Cerebellar nuclear complex (tissue), 1 donor: Measurements from ENCODE around the gene HS3ST3B1.

Source experiments
- DNase-seq, 2 experiments: peaks; one replicate each; lab custom pipeline; 2025; lab: John Stamatoyannopoulos, UW

HS3ST3B1 gene

DNA sequence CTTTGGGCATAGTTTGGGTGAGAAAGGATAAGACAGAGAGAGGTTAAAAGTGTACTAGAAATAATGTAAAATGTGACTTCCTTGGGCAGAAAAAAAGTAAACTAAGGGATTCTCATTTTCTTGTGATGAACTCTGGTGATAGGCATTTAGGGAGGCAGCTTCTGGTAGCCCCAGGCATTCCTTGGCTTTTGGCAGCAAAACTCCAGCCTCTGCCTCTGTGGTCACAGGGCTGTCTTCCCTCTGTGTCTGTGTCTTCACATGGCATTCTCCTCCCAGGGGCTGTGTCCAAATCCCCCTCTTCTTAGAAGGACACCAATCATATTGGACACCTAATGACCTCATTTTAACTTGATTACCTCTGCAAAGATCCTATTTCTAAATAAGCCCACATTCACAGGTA is 54.7 kb downstream of the HS3ST3B1 start:
- DNase-seq = no peak

GRCh38 chr17:14359163-14360020 is 58.5 kb downstream of the HS3ST3B1 start:
- no peak for DNase-seq

GRCh38 chr17:14360856-14361255 is 60.0 kb downstream of the HS3ST3B1 start:
- no peak for DNase-seq

DNA sequence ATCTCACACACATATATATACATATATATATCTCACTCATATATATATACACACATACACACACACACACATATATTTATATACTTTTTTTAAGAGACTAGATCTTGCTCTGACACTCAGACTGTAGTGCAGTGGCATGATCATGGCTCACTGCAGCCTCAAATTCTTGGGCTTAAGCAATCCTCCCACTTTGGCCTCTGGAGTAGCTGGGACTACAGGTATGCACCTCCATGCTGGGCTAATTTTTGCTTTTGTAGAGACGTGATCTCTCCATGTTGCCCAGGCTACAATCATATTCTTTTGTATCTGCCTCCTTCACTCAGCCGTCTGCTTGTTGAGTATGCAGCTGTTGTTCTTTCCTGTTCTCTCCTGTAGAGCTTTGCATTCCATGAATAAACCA is 60.6 kb downstream of the HS3ST3B1 start:
- DNase-seq = no peak

DNA sequence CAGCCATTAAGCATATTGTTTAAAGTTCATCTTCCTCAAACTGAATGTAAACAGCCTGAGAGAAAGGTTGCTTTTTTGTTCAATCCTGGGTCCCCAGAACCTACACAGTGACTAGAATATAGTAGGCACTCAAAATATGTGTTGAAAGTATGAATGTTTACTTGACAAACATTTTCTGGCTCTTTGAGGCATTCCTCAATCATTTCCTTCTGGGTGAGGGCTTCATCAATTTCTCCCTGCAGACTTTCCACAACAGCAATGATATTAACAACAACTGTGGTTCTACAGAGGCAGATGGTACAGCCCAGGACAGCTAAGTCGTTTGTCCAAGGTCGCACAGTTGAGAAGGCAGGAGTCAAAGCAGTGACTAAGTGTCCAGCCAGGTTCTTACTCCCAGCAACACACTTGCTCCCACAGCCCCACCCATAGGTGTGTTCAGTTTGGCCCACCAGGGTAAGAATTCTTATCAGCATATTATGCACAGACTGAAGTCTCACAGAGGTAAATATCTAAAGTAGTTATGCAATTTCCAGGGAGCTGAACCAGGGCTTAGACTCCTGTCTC is 61.1 kb downstream of the HS3ST3B1 start:
- DNase-seq = no peak

DNA sequence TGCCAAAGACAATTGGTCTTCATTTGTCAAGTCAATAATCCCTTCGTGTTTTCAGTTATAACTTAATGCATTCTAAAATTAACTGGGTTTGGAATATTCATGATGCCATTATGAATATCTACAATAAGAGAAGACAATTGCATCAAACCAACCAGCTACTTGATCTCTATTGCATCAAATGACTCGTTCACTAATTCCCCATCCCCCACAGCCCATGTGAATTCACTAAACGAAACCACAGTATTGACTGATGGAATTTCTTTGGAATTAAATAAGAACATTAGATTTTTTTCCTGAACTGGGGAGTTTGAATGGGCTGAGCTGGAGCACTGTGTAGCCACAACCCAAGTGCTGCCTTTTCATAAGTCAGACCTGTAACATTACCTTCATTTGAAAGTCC is 65.3 kb downstream of the HS3ST3B1 start:
- DNase-seq = no peak

GRCh38 chr17:14372461-14372860 is 71.6 kb downstream of the HS3ST3B1 start:
- DNase-seq = no peak

DNA sequence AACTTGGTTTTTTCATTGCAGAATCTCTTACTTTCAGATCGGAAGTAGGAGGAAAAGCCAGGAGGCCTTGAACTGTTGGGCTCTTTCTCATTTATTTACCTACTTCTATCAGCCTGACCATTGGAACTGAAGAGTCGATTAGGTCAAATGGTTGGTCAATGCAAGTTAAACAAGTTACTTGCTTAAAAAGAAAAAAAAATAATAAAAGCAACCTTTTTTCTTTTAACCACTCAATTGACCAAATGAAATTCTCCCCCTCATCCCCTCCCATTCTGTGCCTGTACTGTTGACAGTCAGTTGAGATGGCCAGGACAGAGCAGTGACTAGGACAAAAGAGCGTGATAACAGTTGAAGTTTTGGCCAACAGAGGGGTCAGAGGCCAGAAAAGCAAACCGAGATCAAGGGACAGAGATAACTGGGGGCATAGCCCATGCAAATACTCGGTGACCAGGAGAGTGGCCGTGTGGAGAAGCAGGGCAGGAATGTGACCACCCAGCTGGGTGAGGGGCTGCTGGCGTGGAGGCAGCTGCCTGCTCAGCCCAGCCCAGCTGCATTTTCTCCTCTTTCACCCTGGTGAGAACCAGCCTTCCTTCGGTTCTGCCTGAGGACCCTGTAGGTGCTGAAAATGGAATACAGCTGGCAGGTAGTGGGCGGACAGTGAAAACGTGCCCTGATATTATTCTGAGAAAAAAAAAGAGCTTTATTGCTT is 72.2 kb downstream of the HS3ST3B1 start:
- no peak for DNase-seq

DNA sequence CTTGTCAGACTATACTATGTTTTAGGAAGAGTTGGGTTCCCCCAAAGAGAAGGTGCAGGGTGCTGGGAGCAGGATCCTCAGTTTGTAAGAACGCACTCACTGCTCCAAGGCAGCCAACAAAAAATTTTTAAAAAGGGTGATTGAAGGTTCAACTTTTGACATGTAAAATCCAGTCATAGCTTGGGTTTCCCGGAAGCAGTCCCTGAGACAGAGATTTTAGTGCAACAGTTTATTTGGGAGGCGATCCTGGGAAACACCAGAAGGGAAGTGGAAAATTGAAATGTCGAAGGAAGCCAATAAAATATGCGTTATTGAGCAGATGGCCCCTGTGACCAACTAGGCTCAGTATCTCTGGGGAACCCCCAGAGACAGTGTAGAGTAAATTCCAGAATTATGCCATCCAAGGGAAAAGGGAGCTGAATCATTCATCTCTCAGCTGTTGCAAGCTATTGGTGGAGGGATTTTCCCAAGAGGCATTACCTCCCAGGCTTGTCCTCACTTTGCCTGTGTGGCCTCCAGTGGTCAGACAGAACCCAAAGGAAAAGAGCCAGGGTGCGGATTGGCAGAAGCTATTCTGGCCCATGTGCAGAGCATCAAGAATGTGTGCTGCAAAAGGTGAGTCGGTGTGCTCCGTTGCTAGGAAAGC is 72.9 kb downstream of the HS3ST3B1 start:
- no peak for DNase-seq

- no peak for DNase-seq
Measured at GRCh38 chr17:14374268-14374667, 73.4 kb downstream of the HS3ST3B1 start.

- DNase-seq = no peak
Measured at GRCh38 chr17:14376666-14377065, 75.8 kb downstream of the HS3ST3B1 start.

DNA sequence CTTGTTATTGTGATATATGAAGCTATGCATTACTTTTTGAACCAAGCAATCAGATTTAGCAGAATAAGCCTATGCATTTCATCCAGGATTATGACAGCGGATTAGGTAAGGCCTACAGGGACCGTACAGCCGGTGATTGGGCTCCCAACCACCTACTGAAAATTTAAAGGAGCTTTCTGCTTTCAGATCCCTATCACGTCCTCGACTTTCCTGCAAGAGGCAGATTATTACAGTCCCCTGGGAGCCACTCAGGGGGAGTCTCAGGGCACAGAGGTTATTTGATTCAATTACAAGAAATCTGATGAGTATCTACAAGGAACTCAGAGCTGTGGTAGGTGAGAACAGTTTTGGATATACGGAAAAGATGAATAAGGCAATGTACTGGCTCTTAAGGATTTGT is 80.7 kb downstream of the HS3ST3B1 start:
- DNase-seq = no peak

DNA sequence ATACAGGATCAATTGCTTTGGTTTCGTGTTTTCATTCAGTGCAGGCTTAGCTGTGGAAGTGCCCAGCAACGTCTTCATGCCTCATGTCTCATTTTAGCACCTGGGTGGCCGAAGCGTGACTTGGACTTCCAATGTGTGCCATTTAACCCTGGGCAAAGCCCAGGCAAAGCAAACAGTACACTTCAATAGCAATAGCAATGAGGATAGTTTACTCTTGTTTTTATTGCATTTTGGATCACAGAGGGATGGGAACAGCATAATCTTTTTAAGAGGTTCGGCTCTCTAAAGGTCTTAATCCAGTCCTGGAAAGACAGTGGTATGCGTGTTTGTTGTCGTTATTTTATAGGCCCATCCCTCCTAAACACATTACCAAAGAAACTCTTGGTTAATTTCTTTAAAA is 86.2 kb downstream of the HS3ST3B1 start:
- no peak for DNase-seq

- DNase-seq = no peak
Measured at GRCh38 chr17:14389681-14390080, 88.8 kb downstream of the HS3ST3B1 start.

DNA sequence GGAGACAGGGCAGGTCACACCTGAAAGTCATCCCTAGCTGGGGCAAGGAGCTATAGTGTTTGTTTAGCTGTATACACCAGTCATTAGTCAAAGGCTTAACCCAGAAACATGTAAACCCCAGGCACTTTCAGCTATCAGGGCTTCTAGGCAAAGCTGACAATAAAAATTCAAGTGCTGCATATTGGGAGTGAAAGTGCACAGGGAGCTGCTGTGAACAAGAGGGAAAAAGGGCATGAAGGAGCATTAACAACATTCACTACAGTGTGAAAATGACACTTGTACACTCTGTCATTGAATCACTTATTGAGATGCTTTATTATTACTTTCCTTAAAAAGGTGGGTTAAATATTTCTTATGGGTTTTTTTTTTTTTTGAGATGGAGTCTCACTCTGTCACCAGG is 92.8 kb downstream of the HS3ST3B1 start:
- DNase-seq = no peak

DNA sequence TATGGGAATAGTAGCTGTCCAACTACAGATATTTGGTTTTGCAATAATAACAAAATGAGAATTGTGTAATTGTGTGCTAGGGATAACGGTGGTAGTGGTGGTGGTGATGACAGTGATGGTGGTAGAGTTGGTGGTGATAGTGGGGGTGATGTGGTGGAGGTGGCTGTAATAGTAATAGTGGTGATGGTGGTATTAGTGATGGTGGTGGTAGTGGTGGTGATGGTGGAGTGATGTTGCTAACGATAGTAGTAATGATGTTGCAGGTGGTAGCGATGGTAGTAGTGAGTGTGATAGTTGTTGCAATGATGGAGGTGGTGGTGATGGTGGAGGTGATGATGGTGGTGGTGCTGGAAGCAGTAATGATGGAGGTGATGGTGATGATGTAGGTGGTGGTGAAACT is 94.4 kb downstream of the HS3ST3B1 start:
- DNase-seq = no peak

- DNase-seq = no peak
Measured at GRCh38 chr17:14396547-14396946, 95.7 kb downstream of the HS3ST3B1 start.

DNA sequence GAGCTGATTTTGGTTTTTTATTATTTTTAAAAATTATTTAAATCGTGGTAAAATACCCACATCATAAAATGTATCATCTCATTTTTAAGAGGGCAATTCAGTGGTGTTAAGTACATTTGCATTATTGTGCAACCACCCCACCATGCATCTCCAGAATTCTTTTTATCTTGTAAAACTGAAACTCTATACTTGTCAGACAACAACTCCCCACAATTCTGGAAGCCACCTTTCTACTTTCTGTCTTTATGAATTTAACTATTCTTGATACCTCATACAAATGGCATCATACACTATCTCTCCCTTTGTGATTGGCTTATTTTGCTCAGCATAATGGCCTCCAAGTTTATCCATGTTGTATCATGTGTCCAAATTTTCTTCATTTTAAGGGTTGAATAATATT is 97.9 kb downstream of the HS3ST3B1 start:
- no peak for DNase-seq
